ENCODE data around the gene KLHL2.

DNA sequence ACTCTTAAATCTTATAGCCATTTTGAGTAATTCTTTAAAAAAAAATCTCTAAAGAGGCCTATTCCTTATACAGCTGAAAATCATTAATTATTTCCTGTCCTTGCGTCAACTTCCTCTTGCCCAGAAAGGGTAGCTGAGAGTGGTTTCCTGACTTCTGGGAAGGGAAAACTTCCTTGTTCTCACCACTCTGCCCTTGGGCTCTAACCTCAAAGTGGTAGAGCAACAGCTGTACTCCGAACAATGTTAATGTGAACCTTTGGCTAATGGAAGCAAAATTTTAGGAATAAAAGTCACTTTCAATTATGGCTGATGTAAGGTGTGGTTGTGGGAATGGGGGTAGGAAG lies 15.3 kb downstream of the KLHL2 start:
- TF ChIP-seq EZH2phosphoT487 (IDR thresholded peaks at IDR 0.05) (no peak), CTCF (IDR thresholded peaks at IDR 0.05) (no peak), EZH2 (IDR thresholded peaks at IDR 0.05) (no peak)
